Measurements from ENCODE around the gene PCDH7. TPM values are rescaled to one million over a fixed set of nuclear protein-coding genes. Genes with fewer than 3 reads are reported as not detected.

The PCDH7 gene
- total RNA-seq, 1 donor from 2014 or later: 8.0 TPM

GRCh38 chr4:30744386-30744785 lies 24.2 kb downstream of the PCDH7 start:
- TF ChIP-seq CTCF (IDR thresholded peaks at IDR 0.05): no peak
- no peak overlapping the region for H3K4me3 ChIP-seq
- H3K4me1 ChIP-seq: no peaks in the 10 kb centered on the region
- no peak for ATAC-seq
- H3K9me3 ChIP-seq: no peaks in the 10 kb centered on the region
- intact Hi-C loops (cut with DNase I): no loop called here
- no peaks in the 10 kb centered on the region for H3K36me3 ChIP-seq
- no peak overlapping the region for H3K27ac ChIP-seq
- DNase-seq: no peak
- no peaks in the 10 kb centered on the region for H3K27me3 ChIP-seq

- Histone ChIP-seq H3K27me3 (no peaks in the 10 kb centered on the region), H3K9me3 (no peaks in the 10 kb centered on the region), H3K27ac (no peak overlapping the region), H3K36me3 (no peaks in the 10 kb centered on the region), H3K4me1 (no peaks in the 10 kb centered on the region), H3K4me3 (no peak overlapping the region)
- no peak for DNase-seq
- no peak for TF ChIP-seq CTCF (IDR thresholded peaks at IDR 0.05)
- ATAC-seq: no peak
- intact Hi-C loops (cut with DNase I): no loop called here
These were observed 24.9 kb downstream of the PCDH7 start for GRCh38 chr4:30744957-30745640.

- DNase-seq (no peak), ATAC-seq (no peak)
- Histone ChIP-seq H3K27ac (no peak overlapping the region), H3K9me3 (no peaks in the 10 kb centered on the region), H3K27me3 (no peaks in the 10 kb centered on the region), H3K4me1 (no peaks in the 10 kb centered on the region), H3K36me3 (no peaks in the 10 kb centered on the region), H3K4me3 (no peak overlapping the region)
- no peak for TF ChIP-seq CTCF (IDR thresholded peaks at IDR 0.05)
- intact Hi-C loops (cut with DNase I): no loop called here
These were observed 26.6 kb downstream of the PCDH7 start for GRCh38 chr4:30746735-30747134.

- intact Hi-C loops (cut with DNase I): no loop called here
These were observed 33.1 kb downstream of the PCDH7 start for GRCh38 chr4:30753316-30753715.

GRCh38 chr4:30754021-30754420 lies 33.9 kb downstream of the PCDH7 start:
- no peak for ATAC-seq
- H3K27ac ChIP-seq: no peak overlapping the region
- no peak for DNase-seq
- intact Hi-C loops (cut with DNase I): no loop called here
- no peaks in the 10 kb centered on the region for H3K4me1 ChIP-seq
- no peak for TF ChIP-seq CTCF (IDR thresholded peaks at IDR 0.05)
- H3K36me3 ChIP-seq: no peaks in the 10 kb centered on the region
- no peaks in the 10 kb centered on the region for H3K9me3 ChIP-seq
- H3K4me3 ChIP-seq: no peak overlapping the region
- H3K27me3 ChIP-seq: no peaks in the 10 kb centered on the region

More at GRCh38 chr4:30753316-30753715, 33.1 kb downstream of the PCDH7 start:
- no peaks in the 10 kb centered on the region for H3K9me3 ChIP-seq
- H3K4me3 ChIP-seq: no peak overlapping the region
- no peaks in the 10 kb centered on the region for H3K27me3 ChIP-seq
- H3K4me1 ChIP-seq: no peaks in the 10 kb centered on the region
- no peak for ATAC-seq
- DNase-seq: no peak
- no peak for TF ChIP-seq CTCF (IDR thresholded peaks at IDR 0.05)
- no peaks in the 10 kb centered on the region for H3K36me3 ChIP-seq
- no peak overlapping the region for H3K27ac ChIP-seq

- ATAC-seq: no peak
- Histone ChIP-seq H3K4me1 (no peaks in the 10 kb centered on the region), H3K36me3 (no peaks in the 10 kb centered on the region), H3K4me3 (no peak overlapping the region), H3K27ac (no peak overlapping the region), H3K9me3 (no peaks in the 10 kb centered on the region), H3K27me3 (no peaks in the 10 kb centered on the region)
- TF ChIP-seq CTCF (IDR thresholded peaks at IDR 0.05): no peak
- no peak for DNase-seq
- intact Hi-C loops (cut with DNase I): no loop called here
These were observed 35.2 kb downstream of the PCDH7 start for GRCh38 chr4:30755346-30755745.

Measured in upper lobe of right lung (tissue), 1 donor.